ENCODE data around the gene EDEM2.

- TF ChIP-seq POLR2AphosphoS5 (IDR thresholded peaks at IDR 0.05; ENCODE audit: low read depth, low read length) (peak; percentile 95), TAF1 (IDR thresholded peaks at IDR 0.05; ENCODE audit: borderline replicate concordance, insufficient read depth, low read length) (peak; percentile 51), FOXP2 (optimal IDR thresholded peaks at IDR 0.05; ENCODE audit: borderline replicate concordance, extremely low read depth, extremely low read length, insufficient read depth) (peak; percentile 50), REST (IDR thresholded peaks at IDR 0.05; ENCODE audit: insufficient read depth in 1 of 2, low read depth in 2 of 2, low read length in 2 of 2) (peak in 1 of 2 experiments; percentile 26; a peak in 1 of 4 replicates)
These were observed 54.4 kb downstream of the EDEM2 start, which contains the start of gene TRPC4AP for GRCh38 chr20:35092524-35093266.
